ENCODE measurements around the gene KCTD17. TPM values are rescaled to one million over a fixed set of nuclear protein-coding genes. Genes with fewer than 3 reads are reported as not detected.

The KCTD17 gene
- total RNA-seq, 1 donor from 2014 or later, result 34.9 TPM

DNA sequence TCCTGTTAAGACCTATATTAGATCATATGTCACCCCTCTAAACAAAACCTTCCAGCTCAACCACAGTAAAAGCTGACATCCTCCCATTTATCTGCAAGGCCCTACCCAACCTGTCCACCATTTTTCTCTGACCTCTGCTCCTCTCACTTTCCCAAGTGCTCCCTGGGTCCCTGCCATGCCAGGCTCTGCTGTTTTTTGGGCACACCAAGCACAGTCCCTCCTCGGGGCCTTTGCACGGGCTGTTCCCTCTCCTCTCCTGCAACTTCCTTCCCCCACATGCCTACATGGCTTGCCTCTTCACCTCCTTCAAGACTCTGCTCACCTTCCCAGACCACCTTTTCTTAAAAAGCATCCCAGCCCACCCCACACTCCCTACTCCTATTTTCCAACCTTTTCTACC is 42.1 kb upstream of the KCTD17 start:
- DNase-seq (ENCODE audit: low spot score in 2 of 2), result no peak
- Histone ChIP-seq H3K9me3 (no peaks in the 10 kb centered on the region), H3K27ac (no peak overlapping the region), H3K4me3 (no peak overlapping the region), H3K4me1 (peaks cover 0 to 6% of the 10 kb centered on the region in 2 donors), H3K36me3 (no peaks in the 10 kb centered on the region), H3K27me3 (no peaks in the 10 kb centered on the region)
- TF ChIP-seq CTCF (IDR thresholded peaks at IDR 0.05), result no peak
- intact Hi-C loops (cut with DNase I), result no loop called here

- Histone ChIP-seq H3K27me3 (no peaks in the 10 kb centered on the region), H3K36me3 (no peaks in the 10 kb centered on the region), H3K4me3 (no peak overlapping the region), H3K4me1 (peaks cover 0 to 6% of the 10 kb centered on the region in 2 donors), H3K27ac (no peak overlapping the region), H3K9me3 (no peaks in the 10 kb centered on the region)
- intact Hi-C loops (cut with DNase I), result no loop called here
- DNase-seq (ENCODE audit: low spot score in 2 of 2), result no peak
- TF ChIP-seq CTCF (IDR thresholded peaks at IDR 0.05), result no peak
These were observed 41.4 kb upstream of the KCTD17 start for GRCh38 chr22:37010174-37010573.

DNA sequence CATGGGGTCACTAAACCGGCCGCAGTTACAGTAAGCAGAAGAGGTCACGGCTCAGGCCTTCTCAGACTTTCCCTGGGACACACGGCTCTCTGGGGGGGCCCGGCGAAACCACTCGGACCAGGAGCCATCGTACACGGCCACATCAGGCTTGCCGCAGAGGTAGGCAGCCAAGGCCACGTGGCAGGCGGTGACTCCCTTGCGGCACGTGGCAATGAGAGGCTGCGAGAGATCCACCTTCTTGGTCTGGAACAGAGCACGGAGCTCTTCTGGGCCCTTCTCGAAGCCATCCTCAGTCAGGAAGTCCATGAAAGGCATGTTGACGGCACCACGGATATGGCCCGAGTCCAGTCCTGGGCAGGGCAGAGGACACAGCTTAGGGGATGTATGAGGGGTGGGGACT is 40.6 kb upstream of the KCTD17 start:
- H3K27ac ChIP-seq, result no peak overlapping the region
- no peaks in the 10 kb centered on the region for H3K36me3 ChIP-seq
- H3K4me1 ChIP-seq, result peaks cover 0 to 6% of the 10 kb centered on the region in 2 donors
- no peak overlapping the region for H3K4me3 ChIP-seq
- no peaks in the 10 kb centered on the region for H3K27me3 ChIP-seq
- no peak for DNase-seq (ENCODE audit: low spot score in 2 of 2)
- H3K9me3 ChIP-seq, result no peaks in the 10 kb centered on the region
- no peak for TF ChIP-seq CTCF (IDR thresholded peaks at IDR 0.05)
- intact Hi-C loops (cut with DNase I), result no loop called here

DNA sequence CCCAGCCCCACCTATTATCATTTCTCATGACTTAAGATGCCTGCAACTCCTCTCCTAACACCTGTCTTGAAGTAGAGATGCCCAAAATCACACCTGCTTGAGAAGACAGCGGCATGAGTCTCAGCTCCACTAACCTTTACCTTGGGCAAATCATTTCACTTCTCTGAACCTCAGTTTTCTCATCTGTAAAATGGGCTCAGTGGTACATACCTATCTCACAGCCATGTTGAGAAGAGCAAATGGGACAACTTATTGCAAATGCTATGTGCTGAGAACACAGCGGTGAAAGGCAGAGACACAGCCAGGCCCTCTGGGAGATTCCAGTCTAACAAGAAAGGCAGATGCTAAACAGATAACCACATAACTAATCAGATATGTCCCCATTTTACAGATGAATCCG is 40.1 kb upstream of the KCTD17 start:
- intact Hi-C loops (cut with DNase I), result no loop called here
- Histone ChIP-seq H3K9me3 (no peaks in the 10 kb centered on the region), H3K27me3 (no peaks in the 10 kb centered on the region), H3K4me3 (no peak overlapping the region), H3K27ac (no peak overlapping the region), H3K36me3 (no peaks in the 10 kb centered on the region), H3K4me1 (peaks cover 0 to 6% of the 10 kb centered on the region in 2 donors)
- TF ChIP-seq CTCF (IDR thresholded peaks at IDR 0.05), result no peak
- no peak for DNase-seq (ENCODE audit: low spot score in 2 of 2)

DNA sequence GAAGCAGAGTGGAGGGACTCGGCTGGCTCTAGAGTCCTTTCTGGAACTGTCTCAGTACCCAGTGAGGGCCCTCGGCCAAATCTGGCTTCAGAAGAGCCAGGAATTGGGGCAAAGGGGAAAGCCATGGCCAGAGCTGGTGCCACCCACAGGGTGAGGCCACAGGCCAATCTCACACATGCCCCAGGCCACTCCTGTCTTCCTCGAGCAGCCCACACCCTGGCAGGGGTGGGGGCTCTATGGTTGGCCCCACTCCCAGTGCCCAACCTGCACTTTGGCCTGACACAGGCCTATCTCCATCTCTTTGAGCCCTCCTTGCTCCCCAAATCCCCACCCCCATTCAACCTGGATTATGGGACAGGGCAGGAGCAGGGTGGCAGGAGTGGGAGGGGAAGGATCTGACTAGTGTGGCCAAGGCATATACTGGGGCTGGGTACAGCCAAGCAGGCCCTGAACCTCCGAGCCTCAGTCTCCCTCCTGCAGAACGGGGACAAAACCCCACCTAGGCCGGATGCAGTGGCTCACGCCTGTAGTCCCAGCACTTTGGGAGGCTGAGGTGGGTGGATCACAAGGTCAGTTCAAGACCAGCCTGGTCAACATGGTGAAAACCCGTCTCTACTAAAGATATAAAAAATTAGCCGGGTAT is 39.2 kb upstream of the KCTD17 start:
- H3K4me3 ChIP-seq, result no peak overlapping the region
- H3K9me3 ChIP-seq, result no peaks in the 10 kb centered on the region
- intact Hi-C loops (cut with DNase I), result no loop called here
- peaks cover 0 to 8% of the 10 kb centered on the region in 2 donors for H3K4me1 ChIP-seq
- no peaks in the 10 kb centered on the region for H3K27me3 ChIP-seq
- no peak overlapping the region for H3K27ac ChIP-seq
- DNase-seq (ENCODE audit: low spot score in 2 of 2), result no peak
- TF ChIP-seq CTCF (IDR thresholded peaks at IDR 0.05), result no peak
- H3K36me3 ChIP-seq, result no peaks in the 10 kb centered on the region

GRCh38 chr22:37012956-37013355 is 38.6 kb upstream of the KCTD17 start:
- no peak for TF ChIP-seq CTCF (IDR thresholded peaks at IDR 0.05)
- Histone ChIP-seq H3K36me3 (no peaks in the 10 kb centered on the region), H3K4me3 (no peak overlapping the region), H3K4me1 (peaks cover 4 to 13% of the 10 kb centered on the region in 2 donors), H3K27me3 (no peaks in the 10 kb centered on the region), H3K9me3 (no peaks in the 10 kb centered on the region), H3K27ac (no peak overlapping the region)
- no peak for DNase-seq (ENCODE audit: low spot score in 2 of 2)
- intact Hi-C loops (cut with DNase I), result no loop called here
